ENCODE measurements around the gene C3. TPM values are rescaled to one million over a fixed set of nuclear protein-coding genes. Genes with fewer than 3 reads are reported as not detected.
A peak's percentile ranks its signal among the peaks of the same experiment; 100 is the strongest.

C3 gene
- polyA plus RNA-seq, 6 donors from 2014 or later, result not detected

GRCh38 chr19:6696239-6696820 is 24.1 kb downstream of the C3 start:
- DNase-seq, result no peak
- peaks cover 0 to 7% (median 0%) of the 10 kb centered on the region in 3 donors for H3K4me1 Mint-ChIP-seq
- peaks cover 0 to 11% (median 3%) of the 10 kb centered on the region in 3 donors for H3K27me3 Mint-ChIP-seq
- no peaks in the 10 kb centered on the region for H3K36me3 Mint-ChIP-seq
- ATAC-seq (ENCODE audit: low read depth in 2 of 2), result no peak
- no peak overlapping the region for H3K27ac Mint-ChIP-seq
- H3K4me3 Mint-ChIP-seq, result no peak overlapping the region
- no peaks in the 10 kb centered on the region for H3K9me3 Mint-ChIP-seq

- H3K9me3 Mint-ChIP-seq, result no peaks in the 10 kb centered on the region
- no peak for ATAC-seq (ENCODE audit: low read depth in 2 of 2)
- H3K36me3 Mint-ChIP-seq, result no peaks in the 10 kb centered on the region
- H3K27me3 Mint-ChIP-seq, result peaks cover 0 to 14% (median 3%) of the 10 kb centered on the region in 3 donors
- H3K27ac Mint-ChIP-seq, result no peak overlapping the region
- no peak overlapping the region for H3K4me3 Mint-ChIP-seq
- H3K4me1 Mint-ChIP-seq, result peaks cover 0 to 7% (median 0%) of the 10 kb centered on the region in 3 donors
- no peak for DNase-seq
Measured at GRCh38 chr19:6694147-6694815, 26.2 kb downstream of the C3 start.

- Mint-ChIP-seq H3K4me3 (no peak overlapping the region), H3K27ac (no peak overlapping the region), H3K4me1 (peaks cover 0 to 7% (median 0%) of the 10 kb centered on the region in 3 donors), H3K36me3 (no peaks in the 10 kb centered on the region), H3K27me3 (peaks cover 0 to 14% (median 3%) of the 10 kb centered on the region in 3 donors), H3K9me3 (peaks cover 0 to 2% (median 0%) of the 10 kb centered on the region in 7 donors)
- DNase-seq (no peak), ATAC-seq (ENCODE audit: low read depth in 2 of 2) (no peak)
Measured at GRCh38 chr19:6693681-6694080, 26.8 kb downstream of the C3 start.

- ATAC-seq (ENCODE audit: low read depth in 2 of 2), result no peak
- Mint-ChIP-seq H3K4me1 (peaks cover 0 to 7% (median 0%) of the 10 kb centered on the region in 3 donors), H3K9me3 (peaks cover 0 to 4% (median 0%) of the 10 kb centered on the region in 7 donors), H3K4me3 (no peak overlapping the region), H3K27me3 (peaks cover 0 to 14% (median 3%) of the 10 kb centered on the region in 3 donors), H3K36me3 (no peaks in the 10 kb centered on the region), H3K27ac (no peak overlapping the region)
- DNase-seq, result no peak
Measured at GRCh38 chr19:6693056-6693471, 27.4 kb downstream of the C3 start.

- Mint-ChIP-seq H3K27ac (no peak overlapping the region), H3K4me3 (peak overlapping the region in 1 of 8 donors; percentile 51), H3K4me1 (peaks cover 0 to 7% (median 0%) of the 10 kb centered on the region in 3 donors), H3K36me3 (no peaks in the 10 kb centered on the region), H3K27me3 (peaks cover 0 to 14% (median 7%) of the 10 kb centered on the region in 3 donors), H3K9me3 (peaks cover 0 to 4% (median 0%) of the 10 kb centered on the region in 7 donors)
- no peak for ATAC-seq (ENCODE audit: low read depth in 2 of 2)
- no peak for DNase-seq
Measured at GRCh38 chr19:6692027-6692426, 28.4 kb downstream of the C3 start.

- peak overlapping the region in 1 of 8 donors; percentile 16 for H3K4me3 Mint-ChIP-seq
- no peaks in the 10 kb centered on the region for H3K36me3 Mint-ChIP-seq
- DNase-seq (no peak), ATAC-seq (ENCODE audit: low read depth in 2 of 2) (no peak)
- H3K27ac Mint-ChIP-seq, result no peak overlapping the region
- H3K27me3 Mint-ChIP-seq, result peaks cover 0 to 14% (median 7%) of the 10 kb centered on the region in 3 donors
- peaks cover 0 to 7% (median 0%) of the 10 kb centered on the region in 3 donors for H3K4me1 Mint-ChIP-seq
- H3K9me3 Mint-ChIP-seq, result peaks cover 0 to 4% (median 0%) of the 10 kb centered on the region in 7 donors
Measured at GRCh38 chr19:6691342-6691741, 29.1 kb downstream of the C3 start.

- no peaks in the 10 kb centered on the region for H3K36me3 Mint-ChIP-seq
- peaks cover 0 to 14% (median 7%) of the 10 kb centered on the region in 3 donors for H3K27me3 Mint-ChIP-seq
- ATAC-seq (ENCODE audit: low read depth in 2 of 2), result no peak
- no peak for DNase-seq
- H3K4me3 Mint-ChIP-seq, result no peak overlapping the region
- H3K9me3 Mint-ChIP-seq, result peaks cover 0 to 4% (median 0%) of the 10 kb centered on the region in 7 donors
- peaks cover 0 to 7% (median 0%) of the 10 kb centered on the region in 3 donors for H3K4me1 Mint-ChIP-seq
- H3K27ac Mint-ChIP-seq, result no peak overlapping the region
Measured at GRCh38 chr19:6690160-6690885, 30.1 kb downstream of the C3 start.

- no peaks in the 10 kb centered on the region for H3K36me3 Mint-ChIP-seq
- no peaks in the 10 kb centered on the region for H3K4me1 Mint-ChIP-seq
- H3K27me3 Mint-ChIP-seq, result peaks cover 4 to 11% (median 7%) of the 10 kb centered on the region in 3 donors
- no peak overlapping the region for H3K4me3 Mint-ChIP-seq
- H3K27ac Mint-ChIP-seq, result no peak overlapping the region
- DNase-seq (no peak), ATAC-seq (ENCODE audit: low read depth in 2 of 2) (no peak)
- peaks cover 0 to 9% (median 0%) of the 10 kb centered on the region in 7 donors for H3K9me3 Mint-ChIP-seq
Measured at GRCh38 chr19:6687114-6687513, 33.3 kb downstream of the C3 start.

- Mint-ChIP-seq H3K27me3 (peaks cover 4 to 11% (median 6%) of the 10 kb centered on the region in 3 donors), H3K4me1 (no peaks in the 10 kb centered on the region), H3K9me3 (peaks cover 0 to 9% (median 0%) of the 10 kb centered on the region in 7 donors), H3K4me3 (no peak overlapping the region), H3K36me3 (no peaks in the 10 kb centered on the region), H3K27ac (no peak overlapping the region)
- DNase-seq (no peak), ATAC-seq (ENCODE audit: low read depth in 2 of 2) (no peak)
Measured at GRCh38 chr19:6686628-6686975, 33.8 kb downstream of the C3 start.

- DNase-seq (no peak), ATAC-seq (ENCODE audit: low read depth in 2 of 2) (no peak)
- Mint-ChIP-seq H3K9me3 (peaks cover 0 to 9% (median 0%) of the 10 kb centered on the region in 7 donors), H3K4me3 (no peak overlapping the region), H3K4me1 (no peaks in the 10 kb centered on the region), H3K36me3 (no peaks in the 10 kb centered on the region), H3K27ac (no peak overlapping the region), H3K27me3 (peaks cover 4 to 14% (median 7%) of the 10 kb centered on the region in 3 donors)
Measured at GRCh38 chr19:6685962-6686627, 34.4 kb downstream of the C3 start.

- peaks cover 0 to 12% (median 2%) of the 10 kb centered on the region in 7 donors for H3K9me3 Mint-ChIP-seq
- no peaks in the 10 kb centered on the region for H3K4me1 Mint-ChIP-seq
- H3K27ac Mint-ChIP-seq, result peak overlapping the region in 1 of 6 donors; percentile 85
- peaks cover 7 to 20% (median 11%) of the 10 kb centered on the region in 3 donors for H3K27me3 Mint-ChIP-seq
- no peaks in the 10 kb centered on the region for H3K36me3 Mint-ChIP-seq
- no peak for ATAC-seq (ENCODE audit: low read depth in 2 of 2)
- H3K4me3 Mint-ChIP-seq, result no peak overlapping the region
- no peak for DNase-seq
Measured at GRCh38 chr19:6685482-6685881, 35.0 kb downstream of the C3 start.

- no peak overlapping the region for H3K27ac Mint-ChIP-seq
- H3K9me3 Mint-ChIP-seq, result peaks cover 2 to 21% (median 4%) of the 10 kb centered on the region in 7 donors
- DNase-seq (no peak), ATAC-seq (ENCODE audit: low read depth in 2 of 2) (no peak)
- H3K36me3 Mint-ChIP-seq, result no peaks in the 10 kb centered on the region
- no peaks in the 10 kb centered on the region for H3K4me1 Mint-ChIP-seq
- peaks cover 10 to 35% (median 20%) of the 10 kb centered on the region in 3 donors for H3K27me3 Mint-ChIP-seq
- no peak overlapping the region for H3K4me3 Mint-ChIP-seq
Measured at GRCh38 chr19:6683971-6684370, 36.5 kb downstream of the C3 start.

- no peak for ATAC-seq (ENCODE audit: low read depth in 2 of 2)
- Mint-ChIP-seq H3K27ac (no peak overlapping the region), H3K9me3 (peaks cover 2 to 17% (median 5%) of the 10 kb centered on the region in 7 donors)
Measured at GRCh38 chr19:6682607-6683128, 37.8 kb downstream of the C3 start.

More at GRCh38 chr19:6682607-6683128, 37.8 kb downstream of the C3 start:
- H3K4me3 Mint-ChIP-seq, result no peak overlapping the region
- peaks cover 17 to 47% (median 24%) of the 10 kb centered on the region in 3 donors for H3K27me3 Mint-ChIP-seq
- peaks cover 0 to 2% of the 10 kb centered on the region in 2 donors for H3K36me3 Mint-ChIP-seq
- no peak for DNase-seq
- H3K4me1 Mint-ChIP-seq, result peaks cover 3 to 7% (median 3%) of the 10 kb centered on the region in 3 donors
